CD4-positive, alpha-beta T cell (primary cell): ENCODE data around the gene TMEM98. TPM values are rescaled to one million over a fixed set of nuclear protein-coding genes. Genes with fewer than 3 reads are reported as not detected.
"Not testable (repeated sequence)": the region's sequence is repeated elsewhere in the genome, so short reads cannot be mapped to it uniquely, and the experiment has no call there.

Experiments
- ATAC-seq: fragments of 200-7000 bp; cut with Tn5 transposase; one replicate; pipeline ENCODE4 v1.10.0; 2022; ENCODE audit warnings: mild to moderate bottlenecking; ENCODE audit not compliant: poor library complexity
- CTCF ChIA-PET: fragments of 350-600 bp; sonication (Branson Sonifier 250); formaldehyde crosslinking; loops from one replicate; lab custom pipeline; 2021; ENCODE audit warnings: antibody characterized with exemption, inconsistent platforms; lab: Charles Lee
- POLR2A ChIA-PET: fragments of 350-600 bp; sonication (Branson Sonifier 250); formaldehyde crosslinking; loops from one replicate; lab custom pipeline; 2021; ENCODE audit warnings: antibody characterized with exemption, inconsistent platforms; lab: Charles Lee
- DNase-seq, 14 experiments: peaks; one replicate each; pipeline ENCODE4 v3.0.0-alpha.2; 2013 to 2020; ENCODE audit warnings: mixed read lengths in 2 of 14
- H3K27ac ChIP-seq, 2 donors: one replicate each; pipeline versions ENCODE4 v1.5.1 to v1.7.0; 2013; ENCODE audit warnings: low read length in 2 of 2, low read depth in 1 of 2, mild to moderate bottlenecking in 1 of 2
- H3K27me3 ChIP-seq, 2 experiments: 1 replicate in 1 of 2; 2 replicates in 1 of 2; pipeline versions ENCODE4 v1.6.1 to v1.7.0; 2013; ENCODE audit warnings: low read length in 2 of 2, control low read depth in 1 of 2, mild to moderate bottlenecking in 1 of 2, moderate library complexity in 1 of 2; ENCODE audit not compliant: insufficient read depth in 2 of 2, control insufficient read depth in 1 of 2
- H3K36me3 ChIP-seq: one replicate; pipeline ENCODE4 v1.6.1; 2013; ENCODE audit warnings: low read length, control low read depth; ENCODE audit not compliant: insufficient read depth
- H3K4me1 ChIP-seq: one replicate; pipeline ENCODE4 v1.6.1; 2013; ENCODE audit warnings: low read length, control low read depth; ENCODE audit not compliant: insufficient read depth
- H3K4me3 ChIP-seq: one replicate; pipeline ENCODE4 v1.5.1; 2013; ENCODE audit warnings: mild to moderate bottlenecking, low read length, moderate library complexity
- H3K9me3 ChIP-seq, 2 experiments: 1 replicate in 1 of 2; 2 replicates in 1 of 2; pipeline versions ENCODE4 v1.6.1 to v1.7.0; 2013; ENCODE audit warnings: low read length in 2 of 2, mild to moderate bottlenecking in 2 of 2, control low read depth in 1 of 2, moderate library complexity in 1 of 2; ENCODE audit not compliant: control insufficient read depth in 1 of 2, insufficient read depth in 1 of 2
- H3K27ac Mint-ChIP-seq: one replicate; pipeline ENCODE4 v1.8.0; 2020; ENCODE audit warnings: mixed read lengths
- H3K27me3 Mint-ChIP-seq: one replicate; pipeline ENCODE4 v1.8.0; 2021; ENCODE audit warnings: mixed read lengths
- H3K36me3 Mint-ChIP-seq: one replicate; pipeline ENCODE4 v1.8.0; 2021; ENCODE audit warnings: low read depth, mixed read lengths
- H3K4me1 Mint-ChIP-seq: one replicate; pipeline ENCODE4 v1.8.0; 2021; ENCODE audit warnings: low read depth, mixed read lengths
- H3K4me3 Mint-ChIP-seq: one replicate; pipeline ENCODE4 v1.8.0; 2020; ENCODE audit warnings: mild to moderate bottlenecking, mixed read lengths
- H3K9me3 Mint-ChIP-seq: one replicate; pipeline ENCODE4 v1.8.0; 2020; ENCODE audit warnings: mixed read lengths
- CTCF ChIP-seq: fragments of 200-600 bp; IDR thresholded peaks from one replicate; pipeline ENCODE4 v1.8.0; 2022; ENCODE audit warnings: antibody characterized with exemption, mild to moderate bottlenecking
- intact Hi-C, 2 experiments: fragments of 100-400 bp; cut with DNase I in 1 of 2; cut with micrococcal nuclease in 1 of 2; formaldehyde crosslinking; loops; one replicate each; pipeline versions ENCODE4 v1.15.1 to v1.9.0; 2023 to 2025; cut with DNase I, micrococcal nuclease
- total RNA-seq, 174 experiments: library from RNA in 2 of 174; stranded (reverse) in 2 of 174; gene quantifications; one replicate each; pipeline ENCODE4 v1.2.3 and lab custom pipeline; 2021 to 2026

The TMEM98 gene
- total RNA-seq, 2 experiments from 2014 or later, result not detected

- intact Hi-C loops, result no loop called here
These were observed 57.2 kb downstream of the TMEM98 start for GRCh38 chr17:32985050-32985756.

GRCh38 chr17:32987453-32987805, 59.5 kb downstream of the TMEM98 start:
- H3K27me3 ChIP-seq, H3K9me3 Mint-ChIP-seq, DNase-seq, H3K4me1 Mint-ChIP-seq, intact Hi-C loops, H3K4me1 ChIP-seq, H3K27ac Mint-ChIP-seq, H3K4me3 Mint-ChIP-seq, ATAC-seq, H3K4me3 ChIP-seq, H3K36me3 ChIP-seq, H3K27ac ChIP-seq, POLR2A ChIA-PET, H3K36me3 Mint-ChIP-seq: not testable (repeated sequence)
- CTCF ChIA-PET, result interaction anchor here (1.2 kb wide), 1 partner anchor 11 kb away, joined by 3 read pairs; no protein-coding TSS in a partner anchor
- peaks cover 33% of the 10 kb centered on the region for H3K27me3 Mint-ChIP-seq
- peaks cover 0 to 12% of the 10 kb centered on the region in 2 experiments for H3K9me3 ChIP-seq

More at GRCh38 chr17:32985050-32985756, 57.2 kb downstream of the TMEM98 start:
- H3K9me3 Mint-ChIP-seq, result peaks cover 5% of the 10 kb centered on the region
- H3K4me1 Mint-ChIP-seq, result no peaks in the 10 kb centered on the region
- no peak overlapping the region for H3K4me3 Mint-ChIP-seq
- peaks cover 23% of the 10 kb centered on the region for H3K27me3 Mint-ChIP-seq
- ChIA-PET POLR2A (no interaction called here), CTCF (interaction anchor here (1.3 kb wide), 1 partner anchor 13 kb away, joined by 5 read pairs; no protein-coding TSS in a partner anchor)
- Histone ChIP-seq H3K9me3 (peaks cover 0 to 22% of the 10 kb centered on the region in 2 experiments), H3K36me3 (no peaks in the 10 kb centered on the region), H3K27ac (no peak overlapping the region), H3K27me3 (peaks cover 0 to 8% of the 10 kb centered on the region in 2 experiments), H3K4me3 (no peak overlapping the region), H3K4me1 (no peaks in the 10 kb centered on the region)
- H3K27ac Mint-ChIP-seq, result no peak overlapping the region
- no peak for TF ChIP-seq CTCF
- no peaks in the 10 kb centered on the region for H3K36me3 Mint-ChIP-seq
- ATAC-seq (no peak), DNase-seq (no peak)

- H3K4me1 Mint-ChIP-seq, DNase-seq: not testable (repeated sequence)
- CTCF ChIA-PET, result interaction anchor here (1.2 kb wide), 1 partner anchor 10 kb away, joined by 3 read pairs; no protein-coding TSS in a partner anchor
These were observed 59.9 kb downstream of the TMEM98 start for GRCh38 chr17:32987868-32988267.

GRCh38 chr17:32988481-32989101, 60.6 kb downstream of the TMEM98 start:
- no peaks in the 10 kb centered on the region for H3K36me3 Mint-ChIP-seq
- Histone ChIP-seq H3K27ac (no peak overlapping the region), H3K4me1 (no peaks in the 10 kb centered on the region), H3K27me3 (peaks cover 0 to 3% of the 10 kb centered on the region in 2 experiments), H3K4me3 (no peak overlapping the region), H3K36me3 (no peaks in the 10 kb centered on the region), H3K9me3 (peaks cover 0 to 13% of the 10 kb centered on the region in 2 experiments)
- no peak overlapping the region for H3K4me3 Mint-ChIP-seq
- intact Hi-C loops, result no loop called here
- no peak for DNase-seq
- H3K9me3 Mint-ChIP-seq, result peaks cover 5% of the 10 kb centered on the region
- no peaks in the 10 kb centered on the region for H3K4me1 Mint-ChIP-seq
- POLR2A ChIA-PET, result no interaction called here
- no peak overlapping the region for H3K27ac Mint-ChIP-seq
- CTCF ChIA-PET, result interaction anchor here (1.7 kb wide), 1 partner anchor 10 kb away, joined by 5 read pairs; no protein-coding TSS in a partner anchor
- H3K27me3 Mint-ChIP-seq, result peaks cover 29% of the 10 kb centered on the region
- no peak for TF ChIP-seq CTCF
- ATAC-seq, result no peak

More at GRCh38 chr17:32987868-32988267, 59.9 kb downstream of the TMEM98 start:
- H3K36me3 ChIP-seq, H3K27ac ChIP-seq, H3K27ac Mint-ChIP-seq, ATAC-seq, H3K9me3 Mint-ChIP-seq, H3K27me3 ChIP-seq, H3K4me3 ChIP-seq, H3K4me3 Mint-ChIP-seq, POLR2A ChIA-PET, H3K4me1 ChIP-seq, intact Hi-C loops, H3K36me3 Mint-ChIP-seq, H3K9me3 ChIP-seq: not testable (repeated sequence)
- H3K27me3 Mint-ChIP-seq, result peaks cover 31% of the 10 kb centered on the region
